HG03097 (cell line): ENCODE data around the gene LGALS7.
"Not testable (repeated sequence)": the region's sequence is repeated elsewhere in the genome, so short reads cannot be mapped to it uniquely, and the experiment has no call there.

ENCODE experiments used
- ATAC-seq: cut with Tn5 transposase; IDR thresholded peaks from one replicate; pipeline ENCODE4 v1.9.1; 2021; ENCODE audit not compliant: unreplicated experiment, low FRiP score

The LGALS7 gene

DNA sequence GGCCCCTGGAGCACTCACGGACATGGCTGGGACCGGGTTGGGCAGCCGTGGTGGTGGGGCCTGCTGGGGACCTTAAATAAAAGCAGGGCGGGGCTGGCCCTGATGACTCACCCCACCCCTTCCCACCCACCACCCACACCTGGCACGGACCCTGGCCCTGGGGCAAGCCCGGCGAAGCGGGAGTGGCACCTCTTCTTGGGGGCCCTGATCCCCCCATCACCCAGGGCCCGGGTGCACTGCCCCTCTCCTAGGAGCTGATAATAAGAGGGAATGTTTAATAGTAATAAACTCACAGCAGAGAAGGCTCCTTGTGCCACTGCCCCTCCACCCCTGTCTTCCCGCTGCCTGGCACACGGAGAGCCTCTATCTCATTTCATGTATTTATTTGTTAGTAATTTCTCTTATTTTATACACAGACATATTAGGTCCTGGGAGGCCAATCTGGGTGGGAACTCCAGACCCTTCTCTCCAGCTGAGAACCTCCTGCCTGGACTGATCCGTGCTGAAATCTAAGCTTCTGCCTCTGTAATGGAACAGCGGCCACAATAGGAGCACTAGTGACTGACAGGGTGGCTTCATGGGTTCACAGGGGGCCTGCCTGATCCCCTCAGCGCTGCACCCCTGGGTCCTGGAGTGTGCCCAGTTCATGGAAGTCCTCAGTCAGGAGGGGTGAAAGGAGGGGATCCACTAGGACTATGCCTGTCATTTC is at the start of gene LGALS7:
LGALS7 (minus strand) TSS at position 49 of the 709 bp plus-strand sequence; CDS start at position 24, 25 bp downstream.
- ATAC-seq, result no peak

DNA sequence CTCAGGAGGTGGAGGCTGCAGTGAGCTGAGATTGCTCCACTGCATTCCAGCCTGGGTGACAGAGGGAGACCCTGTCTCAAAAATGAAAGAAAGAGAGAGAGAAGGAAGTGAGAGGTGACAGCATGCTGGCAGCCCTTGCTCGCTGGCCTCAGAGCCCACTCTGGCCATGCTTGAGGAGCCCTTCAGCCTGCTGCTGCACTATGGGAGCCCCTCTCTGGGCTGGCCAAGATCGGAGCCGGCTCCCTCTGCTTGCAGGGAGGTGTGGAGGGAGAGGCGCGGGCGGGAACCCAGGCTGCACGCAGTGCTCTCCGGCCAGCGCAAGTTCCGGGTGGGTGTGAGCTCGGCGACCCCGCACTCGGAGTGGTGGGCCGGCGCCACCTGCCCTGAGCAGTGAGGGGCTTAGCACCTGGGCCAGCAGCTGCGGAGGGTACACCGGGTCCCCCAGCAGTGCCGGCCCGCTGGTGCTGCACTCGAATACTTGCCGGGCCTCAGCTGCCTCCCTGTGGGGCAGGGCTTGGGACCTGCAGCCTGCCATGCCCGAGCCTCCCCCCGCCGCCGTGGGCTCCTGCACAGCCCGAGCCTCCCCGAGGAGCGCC is 48.0 kb upstream of the LGALS7 start:
- ATAC-seq, result not testable (repeated sequence)

DNA sequence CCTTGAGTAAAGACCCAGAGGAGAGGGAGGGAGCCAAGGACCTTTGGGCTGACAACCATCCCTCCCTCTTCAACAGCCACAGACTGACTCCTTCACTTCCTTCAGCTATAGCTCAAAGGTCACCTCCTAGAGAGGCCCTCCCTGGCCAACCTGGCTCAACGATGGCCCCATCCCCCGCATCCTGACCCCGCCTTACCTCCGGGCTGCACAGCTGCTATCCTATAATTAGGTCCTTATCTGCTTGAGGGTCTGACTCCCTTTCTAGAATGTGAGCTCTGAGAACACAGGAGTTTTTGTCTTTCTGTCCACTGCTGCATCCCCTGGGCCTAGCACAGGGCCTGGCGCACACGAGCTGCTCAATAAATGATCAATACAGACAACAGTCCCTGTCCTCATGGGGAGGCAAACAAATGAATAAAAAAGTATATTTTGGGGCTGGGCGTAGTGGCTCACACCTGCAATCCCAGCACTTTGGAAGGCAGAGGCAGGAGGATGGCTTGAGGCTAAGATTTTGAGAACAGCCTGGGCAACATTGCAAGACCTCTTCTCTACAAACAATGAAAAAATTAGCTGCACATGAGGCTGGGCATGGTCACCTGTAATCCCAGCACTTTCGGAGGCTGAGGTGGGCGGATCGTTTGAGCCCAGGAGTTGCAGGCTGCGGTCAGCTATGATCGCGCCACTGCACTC is 46.1 kb upstream of the LGALS7 start:
- ATAC-seq, result no peak

DNA sequence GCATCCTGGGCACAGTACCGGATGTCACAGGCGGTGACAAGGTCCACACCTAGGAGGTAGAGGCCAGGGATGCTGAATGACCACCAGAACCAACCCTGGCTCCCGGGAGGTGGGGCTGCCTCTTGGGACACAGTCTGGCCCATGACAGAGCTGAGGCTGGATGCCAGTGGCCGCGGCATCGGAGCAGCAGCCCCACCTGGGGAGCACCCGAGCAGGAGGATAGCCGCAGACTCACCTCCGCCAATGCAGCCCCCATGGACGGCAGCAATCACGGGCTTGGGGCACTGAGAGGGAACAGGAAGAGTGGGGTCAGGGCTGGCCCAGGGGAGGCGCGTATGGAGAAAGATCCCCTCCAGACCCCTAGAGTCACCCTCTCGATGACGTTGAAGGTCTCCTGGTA is 43.8 kb upstream of the LGALS7 start:
- ATAC-seq, result no peak

DNA sequence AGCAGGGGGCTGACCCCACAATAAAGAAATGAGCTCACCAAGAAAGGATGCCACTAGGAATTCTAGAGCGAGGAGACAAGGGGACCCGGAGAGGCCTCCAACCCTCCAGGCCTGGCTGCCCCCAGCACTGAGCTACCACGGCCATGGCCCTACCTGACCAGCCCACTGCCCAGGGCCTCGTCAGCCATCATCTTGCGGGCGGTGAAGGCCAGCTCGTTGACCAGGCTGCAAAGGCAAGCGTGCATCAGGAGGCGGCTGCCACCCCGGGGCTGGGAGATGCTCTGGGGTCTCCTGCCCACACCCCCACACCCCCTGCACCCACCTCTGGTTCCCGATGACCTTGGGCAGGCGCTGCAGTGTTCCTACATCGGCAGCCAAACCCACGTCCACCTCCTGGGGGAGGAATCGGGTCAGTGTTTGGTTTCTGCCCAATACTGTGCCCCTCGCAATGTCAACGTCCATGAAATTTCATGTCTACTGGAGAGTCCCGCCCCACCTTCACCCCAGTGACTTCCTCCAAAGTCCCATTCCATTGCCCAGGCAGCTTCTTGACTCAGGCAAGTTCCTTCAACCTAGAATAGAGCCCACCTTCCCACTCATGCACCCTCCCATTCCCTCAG is 42.9 kb upstream of the LGALS7 start:
- ATAC-seq, result no peak

DNA sequence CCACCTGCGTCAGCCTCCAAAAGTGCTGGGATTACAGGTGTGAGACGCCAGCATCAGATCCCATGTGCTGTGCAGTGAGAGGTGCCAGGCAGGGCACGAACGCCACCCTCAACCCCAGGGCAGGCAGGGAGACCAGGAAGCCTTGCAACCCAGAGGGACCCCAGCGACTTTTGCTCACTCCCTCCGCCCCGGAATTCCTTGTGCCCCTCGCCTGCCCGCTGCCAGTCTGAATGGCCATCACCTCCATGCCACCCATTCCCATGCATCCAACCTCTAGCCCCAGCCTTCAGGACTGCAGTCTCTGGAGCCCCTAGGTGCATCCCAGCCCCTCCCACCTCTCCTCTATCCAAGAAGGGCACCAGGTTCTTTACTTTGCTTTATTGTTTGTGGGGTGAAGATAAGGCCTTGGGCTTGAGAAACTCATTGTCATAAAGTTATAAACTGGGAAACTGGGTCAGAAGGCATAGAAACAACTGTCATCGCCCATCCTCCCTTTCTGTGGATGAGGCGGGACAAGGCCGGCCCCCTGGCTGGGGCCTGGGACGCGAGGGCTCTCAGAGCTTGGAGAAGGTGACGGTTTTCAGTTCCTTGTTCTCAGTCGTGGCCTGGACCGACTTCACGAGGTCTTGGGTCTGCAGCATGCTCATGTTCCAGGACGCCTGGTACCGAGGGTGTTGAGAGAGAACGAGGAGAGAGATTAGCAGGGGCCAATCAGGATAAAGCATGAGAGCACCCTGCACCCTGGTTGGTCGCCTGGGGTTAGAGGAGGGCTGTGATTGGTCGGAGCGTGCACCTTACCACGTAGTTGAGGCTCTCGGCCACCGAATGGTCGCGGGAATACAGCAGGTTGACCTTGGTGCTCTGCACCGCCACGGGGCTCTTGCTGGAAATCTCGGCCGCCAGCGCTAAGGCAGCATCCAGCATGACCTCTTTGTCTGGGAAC is 42.0 kb upstream of the LGALS7 start:
- no peak for ATAC-seq

DNA sequence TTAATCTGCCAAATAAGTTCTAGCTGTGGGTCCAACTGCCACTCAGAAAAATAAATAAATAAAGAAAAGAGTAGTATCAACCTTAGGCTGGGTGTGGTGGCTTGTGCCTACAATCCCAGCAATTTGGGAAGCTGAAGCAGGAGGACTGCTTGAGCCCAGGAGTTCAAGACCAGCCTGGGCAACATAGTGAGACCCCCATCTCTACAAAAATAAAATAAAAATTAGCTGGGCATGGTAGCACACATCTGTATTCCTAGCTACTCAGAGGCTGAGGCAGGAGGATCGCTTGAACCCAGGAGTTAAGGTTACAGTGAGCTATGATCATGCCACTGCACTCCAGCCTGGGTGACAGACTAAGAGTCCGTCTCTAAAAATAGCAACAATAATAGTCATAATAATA is 40.6 kb upstream of the LGALS7 start:
- not testable (repeated sequence) for ATAC-seq

DNA sequence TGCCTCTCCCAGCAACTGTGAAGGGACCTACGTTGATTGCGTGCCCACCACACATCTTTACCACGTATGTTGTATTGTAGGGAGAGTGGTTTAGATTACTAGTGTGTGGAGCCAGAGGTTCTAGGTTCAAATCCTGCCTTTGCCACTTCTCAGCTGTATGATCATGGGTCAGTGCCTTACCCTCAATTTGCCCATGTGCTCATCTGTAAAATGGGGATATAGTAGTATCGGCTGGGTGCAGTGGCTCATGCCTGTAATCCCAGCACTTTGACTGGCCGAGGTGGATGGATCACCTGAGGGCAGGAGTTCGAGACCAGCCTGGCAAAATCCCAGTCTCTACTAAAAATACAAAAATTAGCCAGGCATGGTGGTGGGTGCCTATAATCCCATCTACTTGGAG is 40.0 kb upstream of the LGALS7 start:
- ATAC-seq, result no peak

DNA sequence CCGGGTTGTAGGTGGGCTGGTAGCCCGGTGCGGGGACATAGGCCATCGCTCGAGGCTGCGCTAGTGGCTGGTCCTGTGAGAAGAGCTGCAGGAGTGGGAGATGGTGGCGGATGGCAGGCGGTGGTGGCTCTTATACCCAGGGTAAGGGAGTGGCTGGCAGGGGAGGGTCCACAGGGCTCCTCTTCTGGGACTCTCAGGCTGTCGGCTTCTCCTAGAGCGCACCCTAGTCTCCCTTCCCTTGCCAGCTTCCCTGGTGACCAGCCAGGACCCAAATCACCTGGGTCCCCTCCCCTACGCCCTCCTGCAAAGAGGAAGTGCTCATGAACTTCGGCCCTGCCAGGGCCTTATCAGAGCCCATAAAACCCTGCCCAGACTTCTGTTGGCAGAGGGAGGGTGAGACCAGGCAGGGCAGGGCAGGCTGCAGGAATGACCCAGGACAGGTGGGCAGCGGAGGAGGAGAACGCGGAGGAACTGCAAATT is 39.6 kb upstream of the LGALS7 start, which contains the start of gene LGALS4:
LGALS4 (minus strand) TSS at position 105 of the 480 bp plus-strand sequence; CDS start at position 46, 59 bp downstream.
- ATAC-seq, result no peak

DNA sequence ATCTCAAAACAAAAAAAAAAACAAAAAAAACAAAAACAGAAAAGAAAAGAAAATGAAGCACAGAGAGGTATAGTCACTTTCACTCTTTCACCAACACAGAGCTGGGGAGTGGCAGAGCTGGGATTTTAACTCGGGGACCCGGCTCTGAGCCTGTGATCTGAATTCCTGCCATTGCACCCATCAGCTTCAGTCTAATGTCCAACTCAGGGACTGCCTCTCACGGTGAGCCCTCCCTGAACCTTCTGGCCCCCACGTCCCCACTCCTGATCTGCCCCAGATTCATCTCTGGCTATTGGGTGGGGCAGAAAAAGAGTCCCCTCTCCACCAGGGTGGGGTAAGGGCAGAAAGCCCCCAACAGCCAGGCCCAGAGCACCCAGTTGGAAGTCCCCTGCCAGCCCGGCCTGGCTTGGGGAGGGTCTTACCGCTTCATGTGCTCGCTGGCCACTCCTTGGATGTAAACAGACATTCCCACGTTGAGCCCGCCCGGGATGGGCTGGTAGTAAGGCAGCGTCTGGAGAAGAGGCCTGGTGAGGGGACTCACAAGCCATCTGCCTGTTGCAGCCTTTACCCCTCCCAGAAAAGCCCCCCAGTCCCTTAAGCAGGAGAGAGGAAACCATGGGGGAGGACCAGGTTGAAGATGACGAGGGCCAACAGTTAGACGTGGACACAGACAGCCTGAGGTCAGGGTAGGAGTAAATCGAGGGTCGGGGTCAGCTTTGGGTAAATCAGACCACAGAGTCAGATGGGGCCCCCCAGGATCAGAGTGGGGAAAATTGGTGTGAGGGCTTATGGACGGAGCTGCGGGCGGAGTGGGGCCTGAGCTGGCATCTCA is 38.9 kb upstream of the LGALS7 start:
- no peak for ATAC-seq

DNA sequence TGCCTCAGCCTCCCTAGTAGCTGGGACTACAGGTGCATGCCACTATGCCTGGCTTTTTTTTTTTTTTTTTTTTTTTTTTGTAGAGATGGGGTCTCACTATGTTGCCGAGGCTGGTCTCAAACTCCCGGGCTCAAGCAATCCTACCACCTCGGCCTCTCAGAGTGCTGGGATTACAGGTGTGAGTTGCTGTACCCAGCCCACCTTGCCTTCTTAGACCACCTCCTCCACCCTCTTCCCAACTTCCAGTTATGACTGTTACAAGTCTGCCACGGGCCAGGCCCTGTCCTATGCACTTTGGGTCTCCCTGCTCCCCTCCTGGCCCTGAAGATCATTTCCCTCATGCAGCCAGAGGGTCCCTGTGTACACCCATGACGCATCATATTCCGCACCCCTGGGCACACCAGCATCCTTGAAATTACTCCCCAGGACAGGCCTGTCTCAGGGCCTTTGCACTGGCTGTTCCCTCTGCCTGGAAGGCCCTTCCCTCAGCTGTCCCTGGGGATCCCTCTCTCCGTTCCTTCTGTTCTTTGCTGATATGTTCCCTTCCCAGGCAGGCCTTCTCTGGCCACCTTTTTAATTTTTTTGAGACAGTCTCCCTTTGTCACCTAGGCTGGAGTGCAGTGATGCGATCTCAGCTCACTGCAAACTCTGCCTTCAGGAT is 36.4 kb upstream of the LGALS7 start:
- ATAC-seq, result no peak

DNA sequence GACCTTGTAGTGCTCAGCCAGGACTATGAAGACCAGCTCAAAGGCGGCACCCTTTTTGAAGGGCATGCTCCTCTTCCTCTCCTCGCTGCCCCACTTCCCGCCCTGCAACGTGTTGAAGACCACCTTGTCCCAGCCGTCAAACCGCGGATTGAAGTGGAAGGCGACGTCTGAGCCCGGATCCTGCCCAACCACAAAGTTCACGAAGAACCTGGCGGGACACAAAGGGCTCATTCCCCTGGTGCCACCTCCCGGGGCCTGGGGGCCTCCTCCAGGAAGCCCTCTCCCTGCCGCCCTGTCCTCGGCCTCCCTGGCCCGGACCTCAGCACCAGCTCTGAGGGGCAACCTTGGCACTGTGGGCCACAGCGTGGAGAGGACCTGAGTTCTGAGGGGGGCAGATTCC is 35.4 kb upstream of the LGALS7 start:
- no peak for ATAC-seq

DNA sequence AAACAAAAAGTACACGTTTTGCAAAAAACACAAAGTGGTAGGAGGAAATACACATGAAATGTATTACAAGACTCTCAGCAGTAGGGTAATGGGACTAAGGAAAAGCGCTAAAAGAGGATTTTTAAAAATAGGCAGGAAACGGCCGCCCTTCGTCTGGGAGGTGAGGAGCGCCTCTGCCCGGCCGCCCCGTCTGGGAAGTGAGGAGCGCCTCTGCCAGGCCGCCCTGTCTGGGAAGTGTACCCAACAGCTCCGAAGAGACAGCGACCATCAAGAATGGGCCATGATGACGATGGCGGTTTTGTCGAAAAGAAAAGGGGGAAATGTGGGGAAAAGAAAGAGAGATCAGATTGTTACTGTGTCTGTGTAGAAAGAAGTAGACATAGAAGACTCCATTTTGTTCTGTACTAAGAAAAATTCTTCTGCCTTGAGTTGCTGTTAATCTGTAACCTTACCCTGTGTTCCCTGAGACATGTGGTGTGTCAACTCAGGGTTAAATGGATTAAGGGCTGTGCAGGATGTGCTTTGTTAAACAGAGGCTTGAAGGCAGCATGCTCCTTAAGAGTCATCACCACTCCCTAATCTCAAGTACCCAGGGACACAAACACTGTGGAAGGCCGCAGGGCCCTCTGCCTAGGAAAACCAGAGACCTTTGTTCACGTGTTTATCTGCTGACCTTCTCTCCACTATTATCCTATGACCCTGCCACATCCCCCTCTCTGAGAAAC is 34.2 kb upstream of the LGALS7 start:
- ATAC-seq, result not testable (repeated sequence)

DNA sequence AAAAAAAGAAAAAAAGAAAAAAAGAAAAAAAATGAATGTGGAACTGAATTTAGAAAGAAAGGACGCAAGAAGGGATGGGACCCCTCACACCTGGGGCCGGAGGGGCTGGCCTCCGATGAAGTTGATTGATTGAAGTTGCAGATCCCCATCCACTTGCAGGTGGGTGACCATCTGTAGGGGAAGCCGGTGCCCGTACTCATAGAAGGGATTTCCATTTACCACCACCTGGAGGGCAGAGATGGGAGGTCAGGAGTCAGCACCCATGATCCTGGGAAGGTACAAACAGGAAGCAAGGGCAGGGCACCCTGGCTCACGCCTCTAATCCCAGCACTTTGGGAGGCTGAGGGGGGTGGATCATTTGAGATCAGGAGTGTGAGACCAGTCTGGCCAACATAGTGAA is 33.1 kb upstream of the LGALS7 start:
- ATAC-seq, result no peak

DNA sequence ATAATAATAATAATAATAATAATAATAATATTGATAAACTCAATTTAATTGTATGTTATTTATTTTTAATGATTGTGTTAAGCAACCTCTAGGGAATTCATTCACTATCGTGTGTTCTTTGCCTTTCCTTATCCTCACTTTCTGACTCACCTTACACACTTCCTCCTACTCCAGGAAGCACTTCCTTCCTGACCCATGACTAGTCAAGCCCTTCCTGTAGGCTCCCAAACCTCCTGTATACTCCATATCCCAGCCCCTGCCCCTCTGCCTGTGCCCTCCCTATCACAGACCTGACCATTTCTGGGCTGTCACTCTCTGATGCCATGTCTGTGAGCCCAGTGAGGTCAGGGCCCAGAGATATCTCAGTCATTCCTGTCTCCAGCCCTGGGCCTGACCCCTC is 31.9 kb upstream of the LGALS7 start:
- no peak for ATAC-seq

DNA sequence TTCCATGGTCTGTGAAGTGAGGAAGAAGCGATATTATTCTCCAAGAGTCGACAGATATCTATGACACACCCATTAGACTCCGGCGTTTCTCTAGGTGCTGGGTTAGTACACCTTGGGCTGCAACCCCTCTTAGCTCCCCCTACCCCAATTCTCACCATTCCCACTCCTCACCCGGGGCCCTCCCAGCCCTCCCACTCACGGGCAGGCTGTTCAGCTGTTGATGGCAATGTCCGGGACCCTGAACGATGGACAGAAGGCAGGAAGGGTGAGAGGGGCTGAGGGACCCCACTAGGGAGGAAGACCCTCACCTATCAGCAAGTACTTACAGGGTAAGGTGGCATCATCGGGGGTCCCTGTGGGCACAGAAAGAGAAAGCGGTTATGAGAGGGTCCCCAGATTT is 30.2 kb upstream of the LGALS7 start:
- ATAC-seq, result no peak

DNA sequence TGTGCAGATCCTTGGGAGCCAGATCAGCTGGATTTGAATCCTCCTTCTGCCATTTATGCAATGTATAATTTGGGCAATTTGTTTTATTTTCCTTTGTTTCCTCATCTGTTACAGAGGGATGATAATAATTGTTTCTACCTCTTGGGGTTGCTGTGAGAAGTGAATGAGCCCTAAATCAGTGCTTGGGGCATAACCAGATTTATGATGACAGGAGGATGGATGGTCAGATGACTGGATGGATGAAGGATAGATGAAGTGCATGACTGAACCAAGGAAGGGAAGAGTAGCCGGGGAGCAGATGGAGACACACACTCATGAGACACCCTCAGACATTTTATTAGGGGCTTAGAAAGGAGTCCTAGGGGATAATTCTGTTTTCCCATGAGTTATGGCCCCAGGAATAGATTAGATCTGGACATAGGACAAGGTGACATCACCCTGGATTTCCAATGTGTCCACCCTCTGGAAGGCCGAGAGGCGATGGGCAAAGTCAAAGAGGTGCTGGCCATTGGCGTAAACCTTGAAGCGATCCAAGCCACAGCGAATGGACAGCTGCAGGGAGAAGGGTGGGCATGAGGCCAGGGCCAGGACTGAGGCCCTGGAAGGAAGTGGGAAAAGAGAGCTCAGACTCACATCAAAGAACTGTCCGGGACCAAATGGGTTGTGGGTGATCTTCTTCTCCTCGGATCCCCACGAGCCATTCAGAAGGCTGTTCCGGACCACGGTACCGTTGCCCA is 28.2 kb upstream of the LGALS7 start:
- no peak for ATAC-seq
